ENCODE data around the gene PLXNA4. TPM values are rescaled to one million over a fixed set of nuclear protein-coding genes. Genes with fewer than 3 reads are reported as not detected.

The PLXNA4 gene
- not detected for polyA plus RNA-seq

DNA sequence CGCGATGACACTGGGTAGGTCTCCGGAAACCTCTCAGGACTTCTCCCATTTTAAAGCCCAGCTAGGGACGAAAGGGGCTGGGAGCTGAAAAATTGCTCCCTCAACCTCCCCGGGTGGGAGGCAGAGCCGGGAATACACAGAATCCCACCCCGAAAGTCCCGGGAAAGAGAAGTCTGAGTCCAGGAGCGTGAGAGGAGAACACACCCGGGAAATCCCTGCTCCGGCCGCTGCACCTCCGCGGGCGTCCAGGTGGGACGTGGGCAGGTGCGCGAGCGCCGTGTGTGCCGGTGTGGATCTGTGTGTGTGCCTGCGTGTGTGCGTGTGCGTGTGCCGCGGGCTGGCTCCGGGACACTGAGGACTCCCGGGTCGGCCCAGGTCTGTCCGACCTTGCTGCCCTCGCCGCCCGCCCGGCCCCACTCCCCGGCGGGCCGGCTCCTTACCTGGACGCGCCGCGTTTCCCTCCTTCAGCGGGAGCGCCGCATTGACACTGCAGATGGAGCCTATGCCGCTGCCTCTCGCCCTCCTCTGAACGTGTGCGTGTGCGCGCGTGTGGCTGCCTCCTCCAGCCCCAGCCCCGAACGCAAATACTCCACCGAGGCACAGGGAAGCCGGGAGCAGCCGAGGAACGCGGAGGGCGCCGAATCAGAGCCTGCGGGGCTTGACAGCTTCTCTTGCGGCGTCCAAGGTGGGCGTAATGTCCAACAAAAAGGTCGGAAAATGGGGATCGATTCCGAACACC lies at the start of gene PLXNA4:
Gene PLXNA4 (minus strand): TSS at position 489 of the 739 bp plus-strand sequence. CDS start 67,777 bp downstream, outside the sequence.
- Mint-ChIP-seq H3K36me3 (no peaks in the 10 kb centered on the region), H3K4me1 (peaks cover 0 to 5% (median 0%) of the 10 kb centered on the region in 3 donors), H3K27ac (no peak within 1 kb of the TSS), H3K4me3 (peak within 1 kb of the TSS in 2 of 4 donors; percentile 12 to 54), H3K27me3 (peaks cover 72% of the 10 kb centered on the region), H3K9me3 (peaks cover 0 to 2% (median 0%) of the 10 kb centered on the region in 3 donors)

DNA sequence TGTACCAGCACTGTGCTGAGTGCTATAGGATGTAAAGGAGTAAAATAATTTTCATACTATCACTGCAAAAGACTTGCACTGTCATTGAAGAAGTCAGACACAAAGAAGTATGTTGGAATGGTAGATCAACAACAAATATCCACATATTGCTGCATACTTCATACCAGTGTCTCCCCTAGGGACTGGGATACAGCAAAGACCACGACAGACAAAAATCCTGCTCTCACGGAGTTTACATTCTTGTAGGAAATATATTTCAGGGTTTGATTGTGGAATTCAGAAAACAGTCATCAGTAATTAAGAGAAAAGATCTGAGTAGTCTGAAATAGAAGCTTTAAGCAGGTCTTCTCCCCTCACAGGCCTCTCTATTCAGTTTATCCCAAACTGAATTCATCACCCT lies 49.4 kb upstream of the PLXNA4 start:
- Mint-ChIP-seq H3K27me3 (peaks cover 2% of the 10 kb centered on the region), H3K36me3 (peaks cover 2% of the 10 kb centered on the region), H3K27ac (no peak overlapping the region), H3K4me1 (no peaks in the 10 kb centered on the region), H3K4me3 (no peak overlapping the region), H3K9me3 (peaks cover 0 to 2% (median 0%) of the 10 kb centered on the region in 3 donors)

DNA sequence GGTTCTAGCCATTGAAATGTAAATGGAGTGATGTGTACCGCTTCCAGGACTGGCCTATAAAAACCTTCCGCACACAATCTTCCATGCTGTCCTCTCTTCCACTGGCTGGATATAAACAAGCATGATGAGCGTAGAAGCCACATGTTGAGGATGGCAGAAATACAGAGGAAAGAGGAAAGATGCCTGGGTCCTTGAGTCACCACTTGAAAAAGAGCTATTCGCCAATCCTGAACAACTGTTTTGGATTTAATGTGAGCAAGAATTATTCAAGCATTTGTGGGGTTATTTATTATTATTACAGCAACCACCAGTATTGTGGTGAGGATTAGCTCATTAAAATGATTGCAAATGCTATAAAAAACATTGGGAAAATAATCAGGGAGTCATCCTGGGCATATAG lies 45.8 kb upstream of the PLXNA4 start:
- H3K36me3 Mint-ChIP-seq, result peaks cover under 1% of the 10 kb centered on the region
- no peak overlapping the region for H3K27ac Mint-ChIP-seq
- H3K4me3 Mint-ChIP-seq, result no peak overlapping the region
- H3K27me3 Mint-ChIP-seq, result no peaks in the 10 kb centered on the region
- H3K9me3 Mint-ChIP-seq, result peaks cover 0 to 2% (median 1%) of the 10 kb centered on the region in 3 donors
- H3K4me1 Mint-ChIP-seq, result no peaks in the 10 kb centered on the region

GRCh38 chr7:132619967-132620366 lies 43.7 kb upstream of the PLXNA4 start:
- Mint-ChIP-seq H3K27ac (no peak overlapping the region), H3K36me3 (no peaks in the 10 kb centered on the region), H3K4me1 (peaks cover 0 to under 1% (median under 1%) of the 10 kb centered on the region in 3 donors), H3K4me3 (no peak overlapping the region), H3K27me3 (peaks cover 3% of the 10 kb centered on the region), H3K9me3 (peaks cover 0 to 1% (median 1%) of the 10 kb centered on the region in 3 donors)

GRCh38 chr7:132618956-132619305 lies 42.7 kb upstream of the PLXNA4 start:
- H3K4me1 Mint-ChIP-seq, result peaks cover 5 to 8% (median 5%) of the 10 kb centered on the region in 3 donors

DNA sequence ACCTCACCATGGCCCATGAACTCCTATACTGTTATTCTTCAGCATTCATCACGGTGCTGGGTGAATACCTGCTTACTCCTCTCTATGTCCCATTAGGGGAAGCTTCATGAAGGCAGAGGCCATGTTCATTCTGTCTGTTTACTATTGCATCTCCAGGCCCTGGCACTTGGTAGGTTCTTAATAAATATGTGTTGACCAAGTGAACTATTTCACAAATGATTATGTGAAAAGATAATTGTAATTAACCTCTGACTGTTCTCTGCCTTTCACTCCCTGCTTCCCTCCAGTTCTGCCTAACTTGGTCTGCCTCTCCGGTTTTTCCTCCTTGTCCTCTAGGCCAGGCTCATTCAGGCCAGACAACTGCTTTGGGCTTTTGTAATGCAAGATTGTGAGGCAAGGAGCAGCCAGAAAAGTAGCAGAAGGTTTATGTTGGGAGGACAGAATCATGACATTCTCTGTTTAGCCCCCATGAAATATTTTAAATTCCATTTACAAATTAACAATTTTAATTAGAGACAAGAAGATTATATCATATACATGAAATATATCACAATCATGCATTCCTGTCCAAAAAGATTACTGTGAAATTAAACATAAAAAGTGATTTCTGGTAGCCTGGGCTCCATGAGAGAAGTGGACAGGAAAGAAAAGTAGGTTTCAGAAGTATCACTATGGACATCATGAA lies 42.1 kb upstream of the PLXNA4 start:
- Mint-ChIP-seq H3K4me1 (peaks cover 5 to 8% (median 5%) of the 10 kb centered on the region in 3 donors), H3K27ac (peak overlapping the region in 1 of 3 donors; percentile 2), H3K9me3 (peaks cover 0 to 1% (median 1%) of the 10 kb centered on the region in 3 donors), H3K36me3 (no peaks in the 10 kb centered on the region), H3K4me3 (no peak overlapping the region), H3K27me3 (peaks cover 14% of the 10 kb centered on the region)

More at GRCh38 chr7:132618956-132619305, 42.7 kb upstream of the PLXNA4 start:
- peaks cover 11% of the 10 kb centered on the region for H3K27me3 Mint-ChIP-seq
- H3K27ac Mint-ChIP-seq, result no peak overlapping the region
- no peaks in the 10 kb centered on the region for H3K36me3 Mint-ChIP-seq
- H3K4me3 Mint-ChIP-seq, result no peak overlapping the region
- H3K9me3 Mint-ChIP-seq, result peaks cover 0 to 1% (median 1%) of the 10 kb centered on the region in 3 donors

DNA sequence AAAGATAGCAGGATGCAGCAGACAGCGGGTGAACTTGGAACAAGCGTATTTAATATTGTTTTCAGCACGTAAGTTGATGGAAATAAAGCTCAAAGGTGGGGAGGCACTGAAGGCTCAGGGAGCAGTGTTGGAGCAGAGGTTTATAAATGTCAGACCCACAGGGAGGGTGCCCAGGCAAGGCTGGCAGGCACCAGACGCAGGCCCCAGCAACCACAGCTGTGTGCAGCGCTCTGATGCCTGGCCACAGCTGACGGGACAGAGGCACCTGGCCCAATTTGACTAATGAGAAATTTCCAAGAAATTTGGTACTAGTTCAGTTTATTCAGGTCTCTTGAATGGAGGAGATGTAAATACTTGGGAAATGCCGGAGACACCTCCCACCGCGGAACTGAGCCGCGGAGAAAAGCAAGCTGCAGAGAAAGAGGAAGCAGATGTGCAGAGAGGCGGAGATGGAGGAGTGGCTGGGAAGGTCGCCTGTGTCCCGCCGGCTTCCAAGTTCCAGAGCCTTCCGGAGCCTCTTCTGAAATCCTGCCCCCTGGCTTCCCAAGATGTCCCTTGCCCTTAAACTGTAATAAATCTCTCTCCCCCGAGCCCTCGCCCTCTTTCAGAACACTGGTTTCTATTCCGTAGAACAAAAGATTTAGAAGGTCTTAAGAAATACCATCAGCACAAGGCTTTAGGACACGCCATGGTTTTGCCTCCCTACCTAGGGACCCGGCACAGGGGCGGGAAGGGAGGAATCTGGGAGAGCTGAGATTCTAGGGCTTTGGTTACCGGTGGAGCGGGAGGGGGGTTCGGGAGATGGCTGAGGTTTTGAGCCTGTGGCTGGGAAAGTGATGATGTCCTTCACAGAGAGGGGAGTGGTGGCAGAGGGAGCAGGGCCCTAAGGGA lies 38.4 kb upstream of the PLXNA4 start:
- H3K27ac Mint-ChIP-seq, result no peak overlapping the region
- H3K27me3 Mint-ChIP-seq, result peaks cover 17% of the 10 kb centered on the region
- no peaks in the 10 kb centered on the region for H3K36me3 Mint-ChIP-seq
- H3K9me3 Mint-ChIP-seq, result peaks cover 0 to 3% (median 1%) of the 10 kb centered on the region in 3 donors
- peaks cover 5 to 8% (median 5%) of the 10 kb centered on the region in 3 donors for H3K4me1 Mint-ChIP-seq
- H3K4me3 Mint-ChIP-seq, result peak overlapping the region in 3 of 4 donors; percentile 40 to 87 (median 49)

DNA sequence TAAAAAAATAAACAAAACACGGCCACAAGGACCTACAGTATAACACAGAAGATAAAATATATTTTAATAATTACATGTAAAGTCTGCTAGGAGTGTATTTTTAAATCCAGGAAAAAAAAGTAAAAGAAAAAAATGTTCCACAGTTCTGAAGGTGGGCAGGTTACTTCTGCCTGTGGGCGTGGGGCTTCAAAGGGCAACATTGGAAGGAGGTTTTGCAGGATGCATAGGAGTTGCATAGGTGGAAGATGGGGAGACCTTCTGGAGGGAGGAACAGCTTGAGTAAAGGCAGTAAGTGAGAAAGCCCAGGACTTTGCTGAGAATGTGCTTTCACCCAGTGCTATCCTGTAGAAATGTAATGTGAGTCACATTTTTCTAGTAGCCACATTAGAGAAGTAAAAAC lies 37.5 kb upstream of the PLXNA4 start:
- H3K36me3 Mint-ChIP-seq, result no peaks in the 10 kb centered on the region
- H3K27ac Mint-ChIP-seq, result no peak overlapping the region
- H3K4me1 Mint-ChIP-seq, result peaks cover 5 to 8% (median 5%) of the 10 kb centered on the region in 3 donors
- peaks cover 0 to 3% (median 1%) of the 10 kb centered on the region in 3 donors for H3K9me3 Mint-ChIP-seq
- H3K4me3 Mint-ChIP-seq, result no peak overlapping the region
- peaks cover 17% of the 10 kb centered on the region for H3K27me3 Mint-ChIP-seq

GRCh38 chr7:132610995-132611394 lies 34.7 kb upstream of the PLXNA4 start:
- Mint-ChIP-seq H3K27me3 (peaks cover 17% of the 10 kb centered on the region), H3K27ac (no peak overlapping the region), H3K4me3 (no peak overlapping the region), H3K36me3 (no peaks in the 10 kb centered on the region), H3K9me3 (peaks cover 0 to 3% (median 0%) of the 10 kb centered on the region in 3 donors), H3K4me1 (peaks cover 5 to 8% (median 5%) of the 10 kb centered on the region in 3 donors)

- no peak overlapping the region for H3K4me3 Mint-ChIP-seq
- H3K9me3 Mint-ChIP-seq, result peaks cover 0 to 2% (median 0%) of the 10 kb centered on the region in 3 donors
- peaks cover 15% of the 10 kb centered on the region for H3K27me3 Mint-ChIP-seq
- H3K27ac Mint-ChIP-seq, result no peak overlapping the region
- no peaks in the 10 kb centered on the region for H3K36me3 Mint-ChIP-seq
- H3K4me1 Mint-ChIP-seq, result peaks cover 5 to 8% (median 5%) of the 10 kb centered on the region in 3 donors
Measured at GRCh38 chr7:132609906-132610520, 33.7 kb upstream of the PLXNA4 start.

DNA sequence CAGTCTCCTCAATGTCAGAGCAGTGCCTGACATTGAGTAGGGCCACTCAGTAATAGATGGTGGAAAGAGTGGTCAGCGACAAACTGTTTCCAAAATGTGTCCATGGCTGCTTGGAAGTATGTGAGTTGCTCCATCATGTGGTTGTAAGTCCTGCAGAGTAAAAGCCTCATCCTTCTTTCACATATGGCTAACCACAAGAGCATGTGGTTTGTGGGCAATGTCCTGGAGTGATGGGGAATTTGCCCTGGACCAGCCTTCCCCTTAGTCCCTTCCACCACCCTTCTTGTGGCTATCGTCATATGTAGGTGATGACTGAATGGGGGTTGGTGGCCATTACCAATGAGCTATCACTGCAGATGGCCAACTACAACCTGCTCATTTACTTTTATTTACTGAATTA lies 33.0 kb upstream of the PLXNA4 start:
- H3K27ac Mint-ChIP-seq, result no peak overlapping the region

GRCh38 chr7:132608523-132608922 lies 32.3 kb upstream of the PLXNA4 start:
- Mint-ChIP-seq H3K4me3 (no peak overlapping the region), H3K27ac (no peak overlapping the region), H3K27me3 (peaks cover 3% of the 10 kb centered on the region)

More for the DNA sequence above, 33.0 kb upstream of the PLXNA4 start:
- no peak overlapping the region for H3K4me3 Mint-ChIP-seq
- peaks cover 8% of the 10 kb centered on the region for H3K27me3 Mint-ChIP-seq
- peaks cover 0 to 2% (median 2%) of the 10 kb centered on the region in 3 donors for H3K4me1 Mint-ChIP-seq
- peaks cover 0 to 2% (median 0%) of the 10 kb centered on the region in 3 donors for H3K9me3 Mint-ChIP-seq
- no peaks in the 10 kb centered on the region for H3K36me3 Mint-ChIP-seq

GRCh38 chr7:132607656-132608055 lies 31.4 kb upstream of the PLXNA4 start:
- H3K4me1 Mint-ChIP-seq, result no peaks in the 10 kb centered on the region
- peaks cover 3% of the 10 kb centered on the region for H3K27me3 Mint-ChIP-seq
- H3K27ac Mint-ChIP-seq, result no peak overlapping the region
- H3K36me3 Mint-ChIP-seq, result no peaks in the 10 kb centered on the region
- peaks cover 0 to 2% (median 0%) of the 10 kb centered on the region in 3 donors for H3K9me3 Mint-ChIP-seq
- H3K4me3 Mint-ChIP-seq, result no peak overlapping the region

More at GRCh38 chr7:132608523-132608922, 32.3 kb upstream of the PLXNA4 start:
- peaks cover 0 to 2% (median 0%) of the 10 kb centered on the region in 3 donors for H3K9me3 Mint-ChIP-seq
- no peaks in the 10 kb centered on the region for H3K4me1 Mint-ChIP-seq
- no peaks in the 10 kb centered on the region for H3K36me3 Mint-ChIP-seq

DNA sequence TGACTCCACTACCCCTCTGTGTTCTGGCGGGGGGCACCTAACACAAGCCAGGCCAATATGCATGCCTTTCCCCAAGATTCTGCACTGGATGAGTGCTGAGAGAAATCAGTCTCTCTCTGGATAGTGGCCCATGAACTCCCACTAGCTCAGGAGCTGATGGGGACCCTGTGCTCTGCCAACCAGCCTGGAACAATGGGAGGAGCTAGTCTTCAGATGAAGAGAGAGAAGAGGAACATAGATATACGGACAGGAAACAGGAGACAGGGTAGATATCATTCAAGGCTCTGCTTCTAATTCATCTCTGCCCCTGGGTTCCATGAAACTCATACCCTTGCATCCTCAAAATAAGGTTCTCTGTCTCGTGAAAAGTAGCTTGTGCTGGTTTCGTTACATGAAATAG lies 27.9 kb upstream of the PLXNA4 start:
- no peaks in the 10 kb centered on the region for H3K36me3 Mint-ChIP-seq
- H3K4me1 Mint-ChIP-seq, result no peaks in the 10 kb centered on the region
- peaks cover 2% of the 10 kb centered on the region for H3K27me3 Mint-ChIP-seq
- no peak overlapping the region for H3K27ac Mint-ChIP-seq
- H3K4me3 Mint-ChIP-seq, result no peak overlapping the region
- no peaks in the 10 kb centered on the region for H3K9me3 Mint-ChIP-seq

All from IgD-negative memory B cell (primary cell).